Measurements from ENCODE around the gene CHADL.
A peak's percentile ranks its signal among the peaks of the same experiment; 100 is the strongest.
"Not testable (repeated sequence)": the region's sequence is repeated elsewhere in the genome, so short reads cannot be mapped to it uniquely, and the experiment has no call there.

Gene CHADL

GRCh38 chr22:41240377-41241132, at the start of gene CHADL:
TSS of gene CHADL (minus strand) at chr22:41240931. CDS start at chr22:41240881, 50 bp downstream.
- DNase-seq (ENCODE audit: low spot score): peak; percentile 99

GRCh38 chr22:41289671-41290070, 48.9 kb upstream of the CHADL start:
- no peak for DNase-seq (ENCODE audit: low spot score)

GRCh38 chr22:41288245-41288946, 47.7 kb upstream of the CHADL start:
- no peak for DNase-seq (ENCODE audit: low spot score)

- DNase-seq (ENCODE audit: low spot score): no peak
Measured at GRCh38 chr22:41286639-41287091, 45.9 kb upstream of the CHADL start.

GRCh38 chr22:41285820-41286638, 45.3 kb upstream of the CHADL start, which contains the start of gene RANGAP1:
TSS of gene RANGAP1 (minus strand) at chr22:41286187. CDS start at chr22:41281044, 5,143 bp downstream.
- DNase-seq (ENCODE audit: low spot score): peak; percentile 99

- peak; percentile 42 for DNase-seq (ENCODE audit: low spot score)
Measured at GRCh38 chr22:41285441-41285819, 44.7 kb upstream of the CHADL start.

- no peak for DNase-seq (ENCODE audit: low spot score)
Measured at GRCh38 chr22:41284465-41284864, 43.7 kb upstream of the CHADL start.

- no peak for DNase-seq (ENCODE audit: low spot score)
Measured at GRCh38 chr22:41280854-41281253, 40.1 kb upstream of the CHADL start.

- no peak for DNase-seq (ENCODE audit: low spot score)
Measured at GRCh38 chr22:41280065-41280464, 39.3 kb upstream of the CHADL start.

- DNase-seq (ENCODE audit: low spot score): peak; percentile 88
Measured at GRCh38 chr22:41274856-41275255, 34.1 kb upstream of the CHADL start.

- DNase-seq (ENCODE audit: low spot score): no peak
Measured at GRCh38 chr22:41273128-41273527, 32.4 kb upstream of the CHADL start.

GRCh38 chr22:41271787-41272186, 31.1 kb upstream of the CHADL start:
- DNase-seq (ENCODE audit: low spot score): no peak

- DNase-seq (ENCODE audit: low spot score): no peak
Measured at GRCh38 chr22:41267958-41268357, 27.2 kb upstream of the CHADL start.

GRCh38 chr22:41264408-41264941, 23.7 kb upstream of the CHADL start:
- peak; percentile 96 for DNase-seq (ENCODE audit: low spot score)

- DNase-seq (ENCODE audit: low spot score): no peak
Measured at GRCh38 chr22:41263704-41264103, 23.0 kb upstream of the CHADL start.

- DNase-seq (ENCODE audit: low spot score): no peak
Measured at GRCh38 chr22:41262250-41262765, 21.6 kb upstream of the CHADL start.

- DNase-seq (ENCODE audit: low spot score): no peak
Measured at GRCh38 chr22:41261541-41262249, 21.0 kb upstream of the CHADL start.

GRCh38 chr22:41260871-41261270, 20.1 kb upstream of the CHADL start:
- DNase-seq (ENCODE audit: low spot score): no peak

- not testable (repeated sequence) for DNase-seq (ENCODE audit: low spot score)
Measured at GRCh38 chr22:41259756-41260155, 19.0 kb upstream of the CHADL start.

GRCh38 chr22:41257696-41258095, 17.0 kb upstream of the CHADL start:
- no peak for DNase-seq (ENCODE audit: low spot score)
